Measurements from ENCODE around the gene KLHL29.

DNA sequence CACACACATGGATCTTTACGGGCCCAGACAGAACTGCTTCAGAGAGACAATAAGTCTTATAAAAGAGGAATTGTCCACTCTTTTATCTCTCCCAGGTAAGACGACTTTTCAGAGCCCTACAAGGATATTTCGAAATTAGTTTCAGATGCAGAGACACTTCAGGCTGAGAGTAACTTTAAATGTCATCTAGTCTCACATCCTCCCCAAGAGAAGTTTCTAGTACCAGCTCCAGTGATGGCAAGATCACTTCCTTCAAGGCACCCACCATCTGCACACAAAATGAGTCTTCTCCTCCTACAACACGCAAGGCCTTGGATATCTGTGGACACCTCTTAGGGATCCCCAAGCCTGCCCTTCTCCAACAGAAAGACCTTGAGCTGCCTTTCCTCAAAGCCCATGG lies 39.0 kb upstream of the KLHL29 start:
- TF ChIP-seq, protein P1, sequence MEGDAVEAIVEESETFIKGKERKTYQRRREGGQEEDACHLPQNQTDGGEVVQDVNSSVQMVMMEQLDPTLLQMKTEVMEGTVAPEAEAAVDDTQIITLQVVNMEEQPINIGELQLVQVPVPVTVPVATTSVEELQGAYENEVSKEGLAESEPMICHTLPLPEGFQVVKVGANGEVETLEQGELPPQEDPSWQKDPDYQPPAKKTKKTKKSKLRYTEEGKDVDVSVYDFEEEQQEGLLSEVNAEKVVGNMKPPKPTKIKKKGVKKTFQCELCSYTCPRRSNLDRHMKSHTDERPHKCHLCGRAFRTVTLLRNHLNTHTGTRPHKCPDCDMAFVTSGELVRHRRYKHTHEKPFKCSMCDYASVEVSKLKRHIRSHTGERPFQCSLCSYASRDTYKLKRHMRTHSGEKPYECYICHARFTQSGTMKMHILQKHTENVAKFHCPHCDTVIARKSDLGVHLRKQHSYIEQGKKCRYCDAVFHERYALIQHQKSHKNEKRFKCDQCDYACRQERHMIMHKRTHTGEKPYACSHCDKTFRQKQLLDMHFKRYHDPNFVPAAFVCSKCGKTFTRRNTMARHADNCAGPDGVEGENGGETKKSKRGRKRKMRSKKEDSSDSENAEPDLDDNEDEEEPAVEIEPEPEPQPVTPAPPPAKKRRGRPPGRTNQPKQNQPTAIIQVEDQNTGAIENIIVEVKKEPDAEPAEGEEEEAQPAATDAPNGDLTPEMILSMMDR (IDR thresholded peaks at IDR 0.05; ENCODE audit: poor library complexity, severe bottlenecking): no peak
- TF ChIP-seq MXI1 (conservative IDR thresholded peaks at IDR 0.05; ENCODE audit: poor library complexity, severe bottlenecking) (no peak), EZH2 (IDR thresholded peaks at IDR 0.05; ENCODE audit: borderline replicate concordance, insufficient read depth, low read length, poor library complexity, severe bottlenecking) (no peak), REST (IDR thresholded peaks at IDR 0.05; ENCODE audit: borderline replicate concordance) (no peak), POLR2AphosphoS5 (IDR thresholded peaks at IDR 0.05) (no peak), SMC3 (conservative IDR thresholded peaks at IDR 0.05; ENCODE audit: poor library complexity) (no peak), EP300 (conservative IDR thresholded peaks at IDR 0.05; ENCODE audit: poor library complexity, severe bottlenecking) (no peak)
